ENCODE measurements around the gene PSKH1. TPM values are rescaled to one million over a fixed set of nuclear protein-coding genes. Genes with fewer than 3 reads are reported as not detected.
"Not testable (repeated sequence)": the region's sequence is repeated elsewhere in the genome, so short reads cannot be mapped to it uniquely, and the experiment has no call there.

Gene PSKH1
- total RNA-seq, 1 donor from 2014 or later, result 21.6 TPM

GRCh38 chr16:67862623-67863583 is 30.2 kb upstream of the PSKH1 start:
- Histone ChIP-seq H3K36me3 (ENCODE audit: control insufficient read depth, insufficient read depth, low read length) (peaks cover 3% of the 10 kb centered on the region), H3K27me3 (ENCODE audit: control insufficient read depth, insufficient read depth, low read length) (no peaks in the 10 kb centered on the region), H3K4me3 (ENCODE audit: low read depth, low read length) (no peak overlapping the region)
- no peak for TF ChIP-seq CTCF (IDR thresholded peaks at IDR 0.05; ENCODE audit: insufficient read depth, low read length, poor library complexity, severe bottlenecking)
- no peak for DNase-seq (ENCODE audit: low read depth)

GRCh38 chr16:67864044-67864443 is 29.0 kb upstream of the PSKH1 start:
- not testable (repeated sequence) for H3K4me3 ChIP-seq (ENCODE audit: low read depth, low read length); DNase-seq (ENCODE audit: low read depth); H3K27me3 ChIP-seq (ENCODE audit: control insufficient read depth, insufficient read depth, low read length); H3K36me3 ChIP-seq (ENCODE audit: control insufficient read depth, insufficient read depth, low read length)

GRCh38 chr16:67864594-67864993 is 28.5 kb upstream of the PSKH1 start:
- Histone ChIP-seq H3K27me3 (ENCODE audit: control insufficient read depth, insufficient read depth, low read length) (no peaks in the 10 kb centered on the region), H3K36me3 (ENCODE audit: control insufficient read depth, insufficient read depth, low read length) (peaks cover 3% of the 10 kb centered on the region), H3K4me3 (ENCODE audit: low read depth, low read length) (no peak overlapping the region)
- TF ChIP-seq CTCF (IDR thresholded peaks at IDR 0.05; ENCODE audit: insufficient read depth, low read length, poor library complexity, severe bottlenecking), result no peak
- DNase-seq (ENCODE audit: low read depth), result no peak

GRCh38 chr16:67865318-67865717 is 27.7 kb upstream of the PSKH1 start:
- no peak for DNase-seq (ENCODE audit: low read depth)
- H3K36me3 ChIP-seq (ENCODE audit: control insufficient read depth, insufficient read depth, low read length), result peaks cover 3% of the 10 kb centered on the region
- peak; percentile 43 for TF ChIP-seq CTCF (IDR thresholded peaks at IDR 0.05; ENCODE audit: insufficient read depth, low read length, poor library complexity, severe bottlenecking)

GRCh38 chr16:67868290-67868689 is 24.8 kb upstream of the PSKH1 start:
- H3K4me3 ChIP-seq (ENCODE audit: low read depth, low read length), result no peak overlapping the region
- no peak for DNase-seq (ENCODE audit: low read depth)
- TF ChIP-seq CTCF (IDR thresholded peaks at IDR 0.05; ENCODE audit: insufficient read depth, low read length, poor library complexity, severe bottlenecking), result no peak
- H3K27me3 ChIP-seq (ENCODE audit: control insufficient read depth, insufficient read depth, low read length), result no peaks in the 10 kb centered on the region
- H3K36me3 ChIP-seq (ENCODE audit: control insufficient read depth, insufficient read depth, low read length), result peaks cover 2% of the 10 kb centered on the region

More at GRCh38 chr16:67865318-67865717, 27.7 kb upstream of the PSKH1 start:
- Histone ChIP-seq H3K4me3 (ENCODE audit: low read depth, low read length) (no peak overlapping the region), H3K27me3 (ENCODE audit: control insufficient read depth, insufficient read depth, low read length) (no peaks in the 10 kb centered on the region)

GRCh38 chr16:67869653-67870052 is 23.4 kb upstream of the PSKH1 start:
- Histone ChIP-seq H3K27me3 (ENCODE audit: control insufficient read depth, insufficient read depth, low read length) (no peaks in the 10 kb centered on the region), H3K4me3 (ENCODE audit: low read depth, low read length) (no peak overlapping the region), H3K36me3 (ENCODE audit: control insufficient read depth, insufficient read depth, low read length) (peaks cover 2% of the 10 kb centered on the region)
- no peak for DNase-seq (ENCODE audit: low read depth)
- TF ChIP-seq CTCF (IDR thresholded peaks at IDR 0.05; ENCODE audit: insufficient read depth, low read length, poor library complexity, severe bottlenecking), result no peak
